Heart left ventricle (tissue), 16 donors: ENCODE results near the gene LRRC28. TPM values are rescaled to one million over a fixed set of nuclear protein-coding genes. Genes with fewer than 3 reads are reported as not detected.

Experiments used
- ATAC-seq, 4 donors: fragments of 200-7000 bp; cut with Tn5 transposase; one replicate each; pipeline ENCODE4 v1.9.1; 2020 to 2022; ENCODE audit warnings: moderate library complexity in 4 of 4, mild to moderate bottlenecking in 3 of 4, moderate number of reproducible peaks in 1 of 4
- DNase-seq, 5 donors: peaks; one replicate each; pipeline ENCODE4 v3.0.0-alpha.2; 2020
- H3K27ac ChIP-seq, 12 donors: fragments of 200-600 bp; sonication (generic) in 4 of 12; one replicate each; pipeline versions ENCODE4 v1.5.0 to v1.8.0; 2016 to 2022; ENCODE audit warnings: mild to moderate bottlenecking in 2 of 12
- H3K27me3 ChIP-seq, 9 donors: fragments of 200-600 bp; sonication (generic) in 2 of 9; one replicate each; pipeline versions ENCODE4 v1.5.1 to v1.8.0; 2016 to 2022; ENCODE audit warnings: mild to moderate bottlenecking in 3 of 9
- H3K36me3 ChIP-seq, 9 donors: fragments of 200-600 bp; sonication (generic) in 2 of 9; one replicate each; pipeline versions ENCODE4 v1.5.0 to v1.8.0; 2018 to 2022; ENCODE audit warnings: mild to moderate bottlenecking in 2 of 9
- H3K4me1 ChIP-seq, 12 donors: fragments of 200-600 bp; sonication (generic) in 4 of 12; one replicate each; pipeline versions ENCODE4 v1.5.0 to v1.8.0; 2016 to 2022; ENCODE audit warnings: mild to moderate bottlenecking in 3 of 12
- H3K4me3 ChIP-seq, 12 donors: fragments of 200-600 bp; sonication (generic) in 4 of 12; one replicate each; pipeline versions ENCODE4 v1.5.0 to v1.8.0; 2017 to 2022; ENCODE audit warnings: mild to moderate bottlenecking in 9 of 12, moderate library complexity in 4 of 12
- H3K9me3 ChIP-seq, 12 donors: fragments of 200-600 bp; sonication (generic) in 4 of 12; one replicate each; pipeline versions ENCODE4 v1.5.0 to v1.8.0; 2016 to 2022; ENCODE audit warnings: mild to moderate bottlenecking in 1 of 12
- POLR2A ChIP-seq, 2 donors: fragments of 450-650 bp; IDR thresholded peaks; one replicate each; pipeline ENCODE4 v1.6.1; 2017; ENCODE audit warnings: antibody characterized with exemption in 2 of 2, mild to moderate bottlenecking in 2 of 2, moderate library complexity in 2 of 2
- WGBS, 4 donors: extraction: QIAGEN DNeasy Blood & Tissue Kit in 2 of 4; methylation state at CpG; one replicate each; pipeline versions ENCODE4 v1.1.5 to v1.1.7; 2013 to 2018; 5-methylcytosine and 5-hydroxymethylcytosine counted together
- intact Hi-C, 10 donors: fragments of 100-400 bp; cut with DNase I; formaldehyde crosslinking; loops; one replicate each; pipeline versions ENCODE4 v1.11.1 to v1.14.2; 2022
- polyA plus RNA-seq, 2 donors: library from polyadenylated mRNA; stranded (reverse); fragments of 200-250 nt; gene quantifications; one replicate each; pipeline ENCODE4 v1.2.3, GENCODE V29; 2013
- total RNA-seq, 9 donors: library from RNA; depleted of rRNA in 2 of 9; stranded (reverse); fragments of >200 nt in 2 of 9; fragmentation: NEBNext Ultra II Directional in 3 of 9; extraction: Animal tissue kit (Norgen Biotek cat#: 25700) in 3 of 9; gene quantifications; one replicate each; pipeline versions ENCODE4 v1.1.0 to v1.2.4, GENCODE V29; 2016 to 2023
- TF ChIP-seq, protein P1 (sequence below), 12 donors: fragments of 200-600 bp; sonication (generic) in 4 of 12; IDR thresholded peaks; one replicate each; pipeline versions ENCODE4 v1.5.0 to v1.8.0; 2018 to 2022; ENCODE audit warnings: antibody characterized with exemption in 12 of 12, mild to moderate bottlenecking in 5 of 12
- donor health status: ischemic (EF 13 %, LVEDD 7.1; RV severe dilation, severe dysfunction).
- donor health status: healthy with polysubstance abuse.
- donor health status: DM: no; HTN: yes; CAD: no.
- donor health status: DM: no; HTN: no; CAD: no.
- donor health status: ischemic (EF 25% LVEDD 6.9; RV normal size, moderate dysfunction).
- donor health status: ischemic (EF 25% LVEDD 5.7; RV mildly dilated, moderate dysfunction).
- donor health status: healthy.
- donor health status: DM: yes; HTN: yes; CAD: no.
- donor health status: ischemic (EF 35%, LVEDD 5.7; RV mildly dilated, moderate dysfunction).
- donor health status: nonischemic (EF 11% LVEDD 7.7; RV severe dilation, severe dysfunction).
- donor health status: DM: yes; HTN: yes; CAD: no.
- donor health status: PGD.
- donor health status: ischemic (EF 29% LVEDD 5.4; RV normal size, mild dysfunction).
- donor health status: nonischemic (EF 23%, LVEDD 6.1; RV moderate dilation, normal function).

LRRC28 gene
- total and polyA plus RNA-seq, 11 donors = 5.1 to 28.6 (median 20.1) TPM

DNA sequence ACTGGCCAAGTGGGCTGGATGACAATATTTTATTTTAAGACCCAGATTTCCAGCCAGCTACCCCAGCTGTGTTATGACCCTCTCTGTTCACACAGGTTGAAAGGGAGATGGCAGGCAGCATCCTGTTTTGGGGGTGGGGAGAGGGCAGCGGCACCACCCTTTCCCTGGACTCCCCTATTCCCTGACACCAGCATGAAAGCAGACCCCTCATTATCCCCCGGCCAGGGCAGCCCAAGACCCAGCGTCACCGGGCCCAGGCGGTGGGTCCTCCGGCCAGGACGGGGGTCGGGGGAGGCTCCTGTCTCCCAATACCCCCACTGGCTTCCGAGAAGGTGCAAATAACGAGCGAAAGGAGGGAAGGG, 186.9 kb downstream of the LRRC28 start:
- DNase-seq = peak in 2 of 5 donors; percentile 6 to 14
- H3K27ac ChIP-seq = peak overlapping the region; percentile 37 to 81 (median 70)
- no peaks in the 10 kb centered on the region for H3K9me3 ChIP-seq
- intact Hi-C loops = no loop called here
- TF ChIP-seq POLR2A (IDR thresholded peaks at IDR 0.05) = no peak
- TF ChIP-seq, protein P1, sequence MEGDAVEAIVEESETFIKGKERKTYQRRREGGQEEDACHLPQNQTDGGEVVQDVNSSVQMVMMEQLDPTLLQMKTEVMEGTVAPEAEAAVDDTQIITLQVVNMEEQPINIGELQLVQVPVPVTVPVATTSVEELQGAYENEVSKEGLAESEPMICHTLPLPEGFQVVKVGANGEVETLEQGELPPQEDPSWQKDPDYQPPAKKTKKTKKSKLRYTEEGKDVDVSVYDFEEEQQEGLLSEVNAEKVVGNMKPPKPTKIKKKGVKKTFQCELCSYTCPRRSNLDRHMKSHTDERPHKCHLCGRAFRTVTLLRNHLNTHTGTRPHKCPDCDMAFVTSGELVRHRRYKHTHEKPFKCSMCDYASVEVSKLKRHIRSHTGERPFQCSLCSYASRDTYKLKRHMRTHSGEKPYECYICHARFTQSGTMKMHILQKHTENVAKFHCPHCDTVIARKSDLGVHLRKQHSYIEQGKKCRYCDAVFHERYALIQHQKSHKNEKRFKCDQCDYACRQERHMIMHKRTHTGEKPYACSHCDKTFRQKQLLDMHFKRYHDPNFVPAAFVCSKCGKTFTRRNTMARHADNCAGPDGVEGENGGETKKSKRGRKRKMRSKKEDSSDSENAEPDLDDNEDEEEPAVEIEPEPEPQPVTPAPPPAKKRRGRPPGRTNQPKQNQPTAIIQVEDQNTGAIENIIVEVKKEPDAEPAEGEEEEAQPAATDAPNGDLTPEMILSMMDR (IDR thresholded peaks at IDR 0.05) = no peak
- 78 to 88% (median 84%) methylated on average over 11 of the region's 11 CpGs for WGBS, 4 donors
- peak overlapping the region in 1 of 12 donors; percentile 13 for H3K4me3 ChIP-seq
- H3K27me3 ChIP-seq = no peaks in the 10 kb centered on the region
- ATAC-seq = no peak
- H3K4me1 ChIP-seq = peaks cover 5 to 83% (median 72%) of the 10 kb centered on the region in 12 donors
- H3K36me3 ChIP-seq = no peaks in the 10 kb centered on the region

DNA sequence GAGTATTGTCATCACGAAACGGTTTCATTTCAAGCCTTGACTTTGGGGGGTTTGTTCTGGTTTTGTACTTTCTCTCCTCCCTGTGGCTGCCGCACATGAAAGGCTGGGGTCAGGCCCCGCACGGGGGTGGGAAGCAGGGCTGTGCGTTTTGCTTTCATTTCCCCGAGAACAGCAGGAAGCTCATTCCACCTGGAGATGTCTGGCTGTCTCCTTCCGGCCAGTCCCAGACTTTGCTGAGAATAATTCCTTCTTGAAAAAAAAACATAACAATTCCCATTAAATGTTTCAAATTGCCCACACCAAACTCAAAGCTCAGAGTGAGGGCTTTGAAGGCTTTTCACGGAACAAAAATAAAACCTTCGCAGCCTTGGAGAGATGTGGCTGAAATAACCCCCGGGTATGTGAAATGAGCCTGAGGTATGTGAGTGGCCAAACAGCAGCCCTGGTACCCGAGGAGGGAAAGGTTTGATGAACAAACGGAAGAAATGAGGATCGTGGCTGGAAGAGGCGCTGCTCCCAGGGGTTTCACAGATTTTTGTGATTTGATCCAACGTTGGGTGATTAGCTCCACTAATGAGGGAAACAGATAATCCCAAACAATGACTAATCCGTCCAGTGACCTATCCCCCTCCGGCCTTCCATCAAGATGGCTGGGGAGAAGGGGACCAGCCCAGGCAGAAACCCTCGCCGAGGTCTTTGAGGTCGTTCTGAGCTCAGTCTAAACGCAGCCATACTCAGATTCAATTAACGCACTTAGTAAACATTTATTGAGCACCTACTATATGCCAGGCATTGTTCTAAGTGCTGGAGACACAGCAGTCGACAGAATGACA, 187.6 kb downstream of the LRRC28 start:
- 64 to 73% (median 66%) methylated on average over 24 of the region's 24 CpGs for WGBS, 4 donors

DNA sequence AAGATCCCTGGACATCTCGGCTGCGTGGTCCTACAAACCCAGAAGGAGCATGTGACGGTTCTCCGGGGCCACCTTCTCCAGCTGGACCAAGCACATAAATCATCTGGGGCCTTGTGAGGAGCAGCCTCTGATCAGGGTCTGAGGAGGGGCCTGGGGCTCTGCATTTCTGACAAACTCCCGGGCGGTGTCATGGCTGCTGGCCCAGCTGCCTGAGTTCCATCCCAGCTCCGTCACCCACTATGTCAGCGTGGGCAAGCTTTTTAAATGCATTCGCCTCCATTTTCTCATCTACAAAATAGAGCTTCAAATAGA, 188.2 kb downstream of the LRRC28 start:
- ATAC-seq (no peak), DNase-seq (peak in 2 of 5 donors; percentile 5 to 13)
- TF ChIP-seq POLR2A (IDR thresholded peaks at IDR 0.05) = no peak
- TF ChIP-seq, protein P1 (IDR thresholded peaks at IDR 0.05) = no peak
- no peak overlapping the region for H3K4me3 ChIP-seq
- H3K36me3 ChIP-seq = no peaks in the 10 kb centered on the region
- no peaks in the 10 kb centered on the region for H3K9me3 ChIP-seq
- intact Hi-C loops = no loop called here
- peak overlapping the region in 7 of 12 donors; percentile 37 to 81 (median 70) for H3K27ac ChIP-seq
- H3K27me3 ChIP-seq = no peaks in the 10 kb centered on the region
- peaks cover 5 to 83% (median 68%) of the 10 kb centered on the region in 12 donors for H3K4me1 ChIP-seq
- WGBS, 4 donors = 94 to 97% (median 97%) methylated on average over 9 of the region's 9 CpGs

More for the DNA sequence above, 187.6 kb downstream of the LRRC28 start:
- TF ChIP-seq, protein P1 (IDR thresholded peaks at IDR 0.05) = no peak
- no peak for TF ChIP-seq POLR2A (IDR thresholded peaks at IDR 0.05)
- Histone ChIP-seq H3K36me3 (no peaks in the 10 kb centered on the region), H3K27me3 (no peaks in the 10 kb centered on the region), H3K4me1 (peaks cover 5 to 83% (median 70%) of the 10 kb centered on the region in 12 donors), H3K4me3 (peak overlapping the region in 1 of 12 donors; percentile 13), H3K9me3 (no peaks in the 10 kb centered on the region), H3K27ac (peak overlapping the region; percentile 37 to 81 (median 70))
- intact Hi-C loops = no loop called here
- DNase-seq = peak in 2 of 5 donors; percentile 34 to 40
- ATAC-seq = peak in 1 of 4 donors; percentile 10

DNA sequence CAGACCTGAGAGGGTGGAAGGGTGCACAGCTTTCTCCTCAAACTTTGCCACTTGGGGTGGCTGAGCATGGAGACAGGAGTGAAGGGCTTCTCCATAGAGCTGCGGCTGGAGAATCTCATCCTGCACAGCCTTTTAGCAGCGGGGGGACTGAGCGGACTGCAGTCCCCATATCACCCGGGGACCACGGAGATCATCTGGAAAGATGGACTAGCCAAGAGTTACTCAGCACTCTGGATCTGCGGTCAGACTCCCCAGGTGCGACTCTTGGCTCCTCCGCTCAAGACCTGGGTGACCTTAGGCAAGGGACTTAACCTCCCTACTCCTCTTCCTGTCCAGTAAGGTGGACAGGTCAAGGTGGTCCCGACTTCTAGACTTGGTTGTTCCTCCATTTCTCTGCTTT, 188.7 kb downstream of the LRRC28 start:
- H3K36me3 ChIP-seq = no peaks in the 10 kb centered on the region
- H3K4me1 ChIP-seq = peaks cover 5 to 85% (median 65%) of the 10 kb centered on the region in 12 donors
- intact Hi-C loops = loop anchor here in 1 of 10 donors (10.0 kb wide), 1 partner anchor 125 kb away; the partner anchor contains the start of gene MEF2A
- no peak for ATAC-seq
- H3K9me3 ChIP-seq = no peaks in the 10 kb centered on the region
- no peak for DNase-seq
- H3K27me3 ChIP-seq = no peaks in the 10 kb centered on the region
- 85 to 96% (median 88%) methylated on average over 9 of the region's 9 CpGs for WGBS, 4 donors
- no peak overlapping the region for H3K4me3 ChIP-seq
- TF ChIP-seq, protein P1 (IDR thresholded peaks at IDR 0.05) = no peak
- TF ChIP-seq POLR2A (IDR thresholded peaks at IDR 0.05) = no peak
- no peak overlapping the region for H3K27ac ChIP-seq

Other genes with a start within 250 kb of the LRRC28 start
- 1 to 10 TPM in 5 of 9 donors, under 1 TPM in 3, not detected in 1; 0.51 to 3.4 (median 1.4) TPM for gene PGPEP1L, start 243.7 kb upstream of the LRRC28 start, total RNA-seq
- gene PGPEP1L, start 243.7 kb upstream of the LRRC28 start, polyA plus RNA-seq = 1 to 10 TPM in 1 of 2 donors, not detected in 1; 2.8 TPM
- gene SYNM, start 146.4 kb upstream of the LRRC28 start, total RNA-seq = 100 to 1,000 TPM; 197 to 455 (median 311) TPM
- 100 to 1,000 TPM; 113 to 154 TPM for gene SYNM, start 146.4 kb upstream of the LRRC28 start, polyA plus RNA-seq
- gene TTC23, start 1.9 kb upstream of the LRRC28 start, total RNA-seq = 10 to 100 TPM in 8 of 9 donors, 1 to 10 TPM in 1; 9.3 to 19.5 (median 12.4) TPM
- 1 to 10 TPM; 5.7 to 8.9 TPM for gene TTC23, start 1.9 kb upstream of the LRRC28 start, polyA plus RNA-seq